Right lobe of liver (tissue), 6 donors: Measurements from ENCODE around the gene MED10. TPM values are rescaled to one million over a fixed set of nuclear protein-coding genes. Genes with fewer than 3 reads are reported as not detected.

Experiments used
- ATAC-seq, 4 donors: fragments of 200-7000 bp; cut with Tn5 transposase; one replicate each; pipeline ENCODE4 v1.9.1; 2020; ENCODE audit warnings: mild to moderate bottlenecking in 4 of 4, moderate library complexity in 4 of 4
- DNase-seq, 3 donors: peaks; one replicate each; pipeline ENCODE4 v3.0.0-alpha.2; 2020
- H3K27ac ChIP-seq, 3 donors: fragments of 200-600 bp; one replicate each; pipeline ENCODE4 v1.8.0; 2022
- H3K27me3 ChIP-seq, 2 donors: fragments of 200-600 bp; one replicate each; pipeline ENCODE4 v1.8.0; 2022
- H3K36me3 ChIP-seq, 4 donors: fragments of 200-600 bp; sonication (generic) in 1 of 4; one replicate each; pipeline versions ENCODE4 v1.5.1 to v1.8.0; 2017 to 2022; ENCODE audit warnings: control low read depth in 1 of 4
- H3K4me1 ChIP-seq, 4 donors: fragments of 200-600 bp; sonication (generic) in 1 of 4; one replicate each; pipeline versions ENCODE4 v1.5.1 to v1.8.0; 2017 to 2022; ENCODE audit warnings: control low read depth in 1 of 4
- H3K4me3 ChIP-seq, 3 donors: fragments of 200-600 bp; one replicate each; pipeline ENCODE4 v1.8.0; 2022
- H3K9me3 ChIP-seq, 4 donors: fragments of 200-600 bp; sonication (generic) in 1 of 4; one replicate each; pipeline versions ENCODE4 v1.5.1 to v1.8.0; 2017 to 2022; ENCODE audit warnings: control low read depth in 1 of 4
- POLR2A ChIP-seq: fragments of 450-650 bp; IDR thresholded peaks from one replicate; pipeline ENCODE4 v1.6.1; 2017; ENCODE audit warnings: antibody characterized with exemption, mild to moderate bottlenecking
- WGBS: methylation state at CpG from one replicate; pipeline ENCODE4 v1.1.6; 2018; ENCODE audit warnings: low coverage, low lambda C conversion rate; ENCODE audit not compliant: insufficient coverage; ENCODE audit errors: missing lambda C conversion rate; 5-methylcytosine and 5-hydroxymethylcytosine counted together
- intact Hi-C, 2 donors: fragments of 100-400 bp; cut with DNase I; formaldehyde crosslinking; loops; one replicate each; pipeline versions ENCODE4 v1.11.2 to v1.14.1; 2022
- total RNA-seq, 6 experiments: library from RNA; depleted of rRNA in 2 of 6; stranded (reverse); fragments of >200 nt in 2 of 6; fragmentation: NEBNext Ultra II Directional in 3 of 6; extraction: Animal tissue kit (Norgen Biotek cat#: 25700) in 3 of 6; gene quantifications; one replicate each; pipeline versions ENCODE4 v1.1.0 to v1.2.4, GENCODE V29; 2016 to 2023
- TF ChIP-seq, protein P1 (sequence below), 4 donors: fragments of 200-600 bp in 3 of 4; fragments of 450-650 bp in 1 of 4; IDR thresholded peaks; one replicate each; pipeline versions ENCODE4 v1.5.1 to v1.8.0; 2016 to 2022; ENCODE audit warnings: antibody characterized with exemption in 4 of 4, mild to moderate bottlenecking in 2 of 4
- donor health status: DM: no; HTN: yes; CAD: no.
- donor health status: DM: no; HTN: no; CAD: no.
- donor health status: DM: no; HTN: no; CAD: no.
- donor health status: DM: no; HTN: yes; CAD: no.
- donor health status: DM: no; HTN: yes; CAD: no.

The MED10 gene
- total RNA-seq, 6 experiments from 2014 or later: 9.3 to 15.4 (median 12.7) TPM

DNA sequence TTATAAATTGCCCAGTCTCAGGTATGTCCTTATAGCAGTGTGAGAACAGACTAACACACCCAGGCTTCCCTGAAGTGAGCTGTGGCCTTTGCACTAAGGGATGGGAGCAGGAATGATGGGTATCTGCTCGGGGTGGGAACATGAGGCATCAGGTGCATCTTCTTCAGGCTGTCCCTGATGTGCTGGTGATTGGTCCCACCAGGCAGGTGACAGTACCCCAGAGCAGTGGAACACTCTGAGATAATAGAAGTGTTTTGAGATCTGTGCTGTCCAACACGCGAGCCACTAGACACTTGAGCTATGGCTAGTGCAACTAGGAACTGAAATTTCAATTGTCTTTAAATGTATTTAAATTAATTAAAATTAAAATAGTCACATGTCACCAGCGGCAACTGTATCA, 12.8 kb upstream of the MED10 start:
- Histone ChIP-seq H3K9me3 (no peaks in the 10 kb centered on the region), H3K27me3 (no peaks in the 10 kb centered on the region), H3K4me3 (no peak overlapping the region), H3K27ac (no peak overlapping the region), H3K36me3 (no peaks in the 10 kb centered on the region), H3K4me1 (no peaks in the 10 kb centered on the region)
- no peak for ATAC-seq
- WGBS: 64% methylated on average over 4 of the region's 4 CpGs
- intact Hi-C loops: no loop called here
- no peak for DNase-seq
- TF ChIP-seq POLR2A: no peak
- TF ChIP-seq, protein P1, sequence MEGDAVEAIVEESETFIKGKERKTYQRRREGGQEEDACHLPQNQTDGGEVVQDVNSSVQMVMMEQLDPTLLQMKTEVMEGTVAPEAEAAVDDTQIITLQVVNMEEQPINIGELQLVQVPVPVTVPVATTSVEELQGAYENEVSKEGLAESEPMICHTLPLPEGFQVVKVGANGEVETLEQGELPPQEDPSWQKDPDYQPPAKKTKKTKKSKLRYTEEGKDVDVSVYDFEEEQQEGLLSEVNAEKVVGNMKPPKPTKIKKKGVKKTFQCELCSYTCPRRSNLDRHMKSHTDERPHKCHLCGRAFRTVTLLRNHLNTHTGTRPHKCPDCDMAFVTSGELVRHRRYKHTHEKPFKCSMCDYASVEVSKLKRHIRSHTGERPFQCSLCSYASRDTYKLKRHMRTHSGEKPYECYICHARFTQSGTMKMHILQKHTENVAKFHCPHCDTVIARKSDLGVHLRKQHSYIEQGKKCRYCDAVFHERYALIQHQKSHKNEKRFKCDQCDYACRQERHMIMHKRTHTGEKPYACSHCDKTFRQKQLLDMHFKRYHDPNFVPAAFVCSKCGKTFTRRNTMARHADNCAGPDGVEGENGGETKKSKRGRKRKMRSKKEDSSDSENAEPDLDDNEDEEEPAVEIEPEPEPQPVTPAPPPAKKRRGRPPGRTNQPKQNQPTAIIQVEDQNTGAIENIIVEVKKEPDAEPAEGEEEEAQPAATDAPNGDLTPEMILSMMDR (IDR thresholded peaks at IDR 0.05): no peak

DNA sequence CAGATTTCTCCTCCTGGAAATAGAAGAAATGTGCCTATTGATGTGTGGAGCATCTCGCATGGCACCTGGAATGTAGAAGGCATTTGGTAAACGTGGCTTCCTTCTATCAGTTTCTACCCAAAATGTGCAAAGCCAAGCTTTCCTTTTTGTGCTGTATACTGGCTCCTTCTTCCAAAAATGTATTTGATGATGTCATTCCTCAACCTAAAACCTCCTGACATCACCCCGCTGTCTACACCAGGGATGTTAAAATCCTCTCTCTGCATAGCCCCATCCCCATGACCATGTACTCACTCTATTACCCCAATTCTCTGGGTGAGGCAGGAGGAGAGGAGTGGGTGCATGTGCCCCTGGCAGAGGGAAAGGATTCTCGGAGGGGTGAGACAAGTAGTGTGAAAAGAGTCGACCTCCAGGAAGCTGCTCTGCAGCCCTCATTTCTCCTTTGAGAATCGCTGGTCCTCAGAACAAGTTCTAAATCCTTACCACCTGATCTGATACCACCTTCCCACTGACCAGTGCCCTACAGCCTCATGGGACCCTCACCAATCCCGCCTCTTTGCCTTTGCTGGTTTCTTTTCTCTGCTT, 11.7 kb upstream of the MED10 start:
- DNase-seq (no peak), ATAC-seq (no peak)
- H3K27me3 ChIP-seq: no peaks in the 10 kb centered on the region
- no peaks in the 10 kb centered on the region for H3K36me3 ChIP-seq
- no peaks in the 10 kb centered on the region for H3K9me3 ChIP-seq
- 57% methylated on average over 5 of the region's 7 CpGs for WGBS
- no peak overlapping the region for H3K4me3 ChIP-seq
- H3K27ac ChIP-seq: no peak overlapping the region
- H3K4me1 ChIP-seq: no peaks in the 10 kb centered on the region
- TF ChIP-seq POLR2A: no peak
- TF ChIP-seq, protein P1 (IDR thresholded peaks at IDR 0.05): no peak
- intact Hi-C loops: no loop called here

DNA sequence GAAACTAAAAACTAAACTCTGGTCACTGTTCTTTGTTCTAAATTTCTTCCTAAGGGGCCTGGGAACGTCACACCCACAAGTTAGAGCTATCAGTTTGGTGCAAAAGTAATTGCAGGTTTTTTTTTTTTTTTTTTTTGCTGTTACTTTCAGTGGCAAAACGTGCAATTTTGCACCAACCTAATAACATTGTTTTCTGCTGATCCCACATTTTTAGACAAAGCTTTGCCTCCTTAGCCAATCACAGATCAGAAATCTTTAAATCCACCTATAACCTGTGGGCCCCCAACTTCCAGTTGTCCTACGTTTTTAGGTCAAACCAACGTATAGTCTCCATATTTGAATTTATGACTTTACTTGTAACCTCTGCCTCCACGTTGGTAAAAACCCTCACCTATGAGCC, 11.1 kb upstream of the MED10 start:
- H3K4me1 ChIP-seq: no peaks in the 10 kb centered on the region
- H3K27me3 ChIP-seq: no peaks in the 10 kb centered on the region
- H3K4me3 ChIP-seq: no peak overlapping the region
- WGBS: 51% methylated on average over 5 of the region's 5 CpGs
- DNase-seq (no peak), ATAC-seq (no peak)
- H3K27ac ChIP-seq: no peak overlapping the region
- TF ChIP-seq, protein P1 (IDR thresholded peaks at IDR 0.05): no peak
- TF ChIP-seq POLR2A: no peak
- intact Hi-C loops: no loop called here
- H3K9me3 ChIP-seq: no peaks in the 10 kb centered on the region
- no peaks in the 10 kb centered on the region for H3K36me3 ChIP-seq

DNA sequence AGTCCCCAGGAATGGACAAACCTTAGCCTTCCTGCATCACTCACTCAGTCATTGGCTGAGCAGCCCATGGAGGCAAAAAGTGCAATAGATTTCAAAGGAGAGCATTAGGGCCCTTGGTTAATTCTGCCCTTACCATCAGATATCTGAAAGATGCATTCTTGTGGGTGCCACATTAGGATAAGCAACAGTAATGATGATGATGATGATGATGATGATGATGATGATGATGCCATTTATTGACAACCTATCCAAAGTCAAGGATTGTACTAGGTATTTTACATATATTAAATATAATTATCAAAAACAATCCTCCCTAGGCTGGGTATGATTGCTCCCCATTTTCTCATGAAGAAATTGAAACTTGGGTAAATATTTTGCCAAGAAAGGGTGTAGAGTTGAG, 9.6 kb upstream of the MED10 start:
- DNase-seq: no peak
- no peaks in the 10 kb centered on the region for H3K36me3 ChIP-seq
- TF ChIP-seq, protein P1 (IDR thresholded peaks at IDR 0.05): no peak
- no peaks in the 10 kb centered on the region for H3K4me1 ChIP-seq
- no peak overlapping the region for H3K4me3 ChIP-seq
- H3K27me3 ChIP-seq: no peaks in the 10 kb centered on the region
- ATAC-seq: no peak
- intact Hi-C loops: no loop called here
- no peaks in the 10 kb centered on the region for H3K9me3 ChIP-seq
- H3K27ac ChIP-seq: no peak overlapping the region

DNA sequence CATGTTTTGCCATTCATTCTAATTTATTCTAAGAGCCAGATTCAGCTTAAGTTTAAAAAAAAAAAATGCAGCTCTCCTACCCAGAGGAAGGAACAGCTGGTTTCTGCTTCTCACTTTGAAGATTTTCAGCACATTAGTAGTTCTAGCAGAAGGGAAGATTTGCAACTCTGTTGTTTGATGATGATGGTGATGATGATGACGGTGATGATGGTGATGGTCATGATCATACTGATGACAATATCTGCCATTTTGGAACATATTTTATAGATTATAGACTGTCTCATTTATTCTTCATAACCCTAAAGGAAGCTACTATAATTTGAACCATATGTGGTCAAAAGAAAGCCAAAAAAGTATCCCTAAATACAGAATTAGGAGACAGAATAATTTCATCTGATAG, 7.9 kb upstream of the MED10 start:
- TF ChIP-seq, protein P1 (IDR thresholded peaks at IDR 0.05): no peak
- TF ChIP-seq POLR2A: no peak
- WGBS: 100% methylated on average over 1 of the region's 1 CpG
- no peaks in the 10 kb centered on the region for H3K9me3 ChIP-seq
- no peak overlapping the region for H3K4me3 ChIP-seq
- no peaks in the 10 kb centered on the region for H3K4me1 ChIP-seq
- H3K27ac ChIP-seq: no peak overlapping the region
- no peaks in the 10 kb centered on the region for H3K36me3 ChIP-seq
- DNase-seq (no peak), ATAC-seq (no peak)
- intact Hi-C loops: no loop called here
- no peaks in the 10 kb centered on the region for H3K27me3 ChIP-seq
